ENCODE results near the gene EIF2S3.

The EIF2S3 gene

DNA sequence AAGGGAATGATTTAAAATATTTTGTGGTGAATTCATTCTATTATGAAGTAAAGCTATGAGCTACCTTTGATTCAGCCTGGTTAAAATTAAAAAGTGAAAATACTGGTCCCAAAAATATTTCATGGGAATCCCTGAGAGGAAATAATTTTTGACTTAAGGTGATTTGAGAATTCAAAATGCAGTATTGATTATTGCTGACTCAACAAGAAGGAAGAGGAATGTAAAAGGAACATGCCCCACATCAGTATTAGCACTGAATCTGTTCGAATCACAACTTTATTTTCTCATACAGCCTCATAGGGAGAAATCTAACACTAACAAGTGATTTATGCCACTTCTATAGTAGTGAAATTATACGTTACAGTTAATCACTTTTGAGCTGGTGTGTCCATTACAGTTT lies 27.7 kb downstream of the EIF2S3 start:
- H3K4me1 Mint-ChIP-seq = peaks cover 6% of the 10 kb centered on the region

DNA sequence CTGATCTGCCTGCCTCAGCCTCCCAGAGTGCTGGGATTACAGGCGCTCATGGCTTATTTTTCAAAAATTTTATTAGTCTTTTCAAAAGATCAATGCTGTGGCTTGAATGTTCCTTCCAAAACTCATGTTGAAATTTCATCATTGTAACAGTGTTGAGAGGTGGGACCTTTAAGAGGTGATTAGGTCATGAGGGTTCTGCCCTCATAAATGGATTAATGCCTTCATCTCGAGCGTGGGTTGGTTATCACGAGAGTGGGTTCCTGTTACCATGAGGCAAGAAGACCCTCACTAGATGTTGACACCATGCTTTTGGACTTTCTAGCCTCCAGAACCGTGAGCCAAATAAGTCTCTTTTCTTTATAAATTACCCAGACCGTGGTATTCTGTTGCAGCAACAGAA lies 30.3 kb downstream of the EIF2S3 start:
- Mint-ChIP-seq H3K36me3 (ENCODE audit: low read depth) (no peaks in the 10 kb centered on the region), H3K4me1 (peaks cover 6% of the 10 kb centered on the region)
- TF ChIP-seq, protein P1, sequence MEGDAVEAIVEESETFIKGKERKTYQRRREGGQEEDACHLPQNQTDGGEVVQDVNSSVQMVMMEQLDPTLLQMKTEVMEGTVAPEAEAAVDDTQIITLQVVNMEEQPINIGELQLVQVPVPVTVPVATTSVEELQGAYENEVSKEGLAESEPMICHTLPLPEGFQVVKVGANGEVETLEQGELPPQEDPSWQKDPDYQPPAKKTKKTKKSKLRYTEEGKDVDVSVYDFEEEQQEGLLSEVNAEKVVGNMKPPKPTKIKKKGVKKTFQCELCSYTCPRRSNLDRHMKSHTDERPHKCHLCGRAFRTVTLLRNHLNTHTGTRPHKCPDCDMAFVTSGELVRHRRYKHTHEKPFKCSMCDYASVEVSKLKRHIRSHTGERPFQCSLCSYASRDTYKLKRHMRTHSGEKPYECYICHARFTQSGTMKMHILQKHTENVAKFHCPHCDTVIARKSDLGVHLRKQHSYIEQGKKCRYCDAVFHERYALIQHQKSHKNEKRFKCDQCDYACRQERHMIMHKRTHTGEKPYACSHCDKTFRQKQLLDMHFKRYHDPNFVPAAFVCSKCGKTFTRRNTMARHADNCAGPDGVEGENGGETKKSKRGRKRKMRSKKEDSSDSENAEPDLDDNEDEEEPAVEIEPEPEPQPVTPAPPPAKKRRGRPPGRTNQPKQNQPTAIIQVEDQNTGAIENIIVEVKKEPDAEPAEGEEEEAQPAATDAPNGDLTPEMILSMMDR (IDR thresholded peaks at IDR 0.05) = no peak

More for the DNA sequence above, 27.7 kb downstream of the EIF2S3 start:
- Mint-ChIP-seq H3K27me3 (ENCODE audit: low read depth, poor library complexity) (no peaks in the 10 kb centered on the region), H3K36me3 (ENCODE audit: low read depth) (peaks cover 19% of the 10 kb centered on the region), H3K4me3 (no peak overlapping the region), H3K9me3 (no peaks in the 10 kb centered on the region), H3K27ac (no peak overlapping the region)
- TF ChIP-seq, protein P1 (IDR thresholded peaks at IDR 0.05) = no peak
- DNase-seq = no peak

DNA sequence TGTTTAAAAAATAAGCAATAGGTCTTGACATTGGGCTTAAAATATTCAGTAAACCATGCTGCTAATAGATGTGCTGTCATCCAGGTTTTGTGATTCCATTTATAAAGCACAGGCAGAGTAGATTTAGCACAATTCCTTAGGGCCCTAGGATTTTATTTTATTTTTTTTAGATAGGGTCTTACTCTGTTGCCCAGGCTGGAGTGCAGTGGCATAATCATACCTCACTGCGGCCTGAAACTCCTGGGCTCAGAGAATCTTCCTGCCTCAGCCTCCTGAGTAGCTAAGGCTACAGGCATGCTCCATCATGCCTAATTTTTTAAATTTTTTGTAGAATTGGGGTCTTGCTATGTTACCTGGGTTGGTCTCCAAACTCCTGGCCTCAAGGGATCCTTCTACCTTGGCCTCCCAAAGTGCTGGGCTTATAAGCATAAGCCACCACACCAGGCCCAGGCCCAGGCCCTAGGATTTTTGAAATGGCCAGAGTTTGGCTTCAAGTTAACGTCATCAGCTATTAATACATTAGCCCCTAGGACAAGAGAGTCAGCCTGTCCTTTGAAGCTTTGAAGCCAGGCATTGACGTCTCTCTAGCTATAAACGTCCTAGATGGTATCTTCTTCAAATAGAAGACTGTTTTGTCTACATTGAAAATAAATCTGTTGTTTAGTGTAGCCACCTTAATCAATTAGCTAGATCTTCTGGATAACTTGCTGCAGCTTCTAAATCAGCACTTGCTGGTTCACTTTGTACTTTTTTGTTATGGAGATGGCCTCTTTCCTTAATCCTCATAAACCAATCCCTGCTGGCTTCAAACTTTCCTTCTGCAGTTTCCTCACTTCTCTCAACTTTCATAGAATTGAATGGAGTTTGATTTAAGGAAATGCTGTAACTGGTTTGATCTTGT lies 35.8 kb downstream of the EIF2S3 start:
- H3K36me3 Mint-ChIP-seq (ENCODE audit: low read depth) = peaks cover 5% of the 10 kb centered on the region
- no peak overlapping the region for H3K4me3 Mint-ChIP-seq
- no peak for DNase-seq
- H3K27me3 Mint-ChIP-seq (ENCODE audit: low read depth, poor library complexity) = no peaks in the 10 kb centered on the region
- H3K9me3 Mint-ChIP-seq = no peaks in the 10 kb centered on the region
- H3K4me1 Mint-ChIP-seq = peaks cover 11% of the 10 kb centered on the region
- peak overlapping the region; percentile 39 for H3K27ac Mint-ChIP-seq
- TF ChIP-seq, protein P1 (IDR thresholded peaks at IDR 0.05) = no peak

More for the DNA sequence above, 30.3 kb downstream of the EIF2S3 start:
- no peak for DNase-seq
- H3K9me3 Mint-ChIP-seq = no peaks in the 10 kb centered on the region
- no peak overlapping the region for H3K4me3 Mint-ChIP-seq
- no peak overlapping the region for H3K27ac Mint-ChIP-seq
- no peaks in the 10 kb centered on the region for H3K27me3 Mint-ChIP-seq (ENCODE audit: low read depth, poor library complexity)

DNA sequence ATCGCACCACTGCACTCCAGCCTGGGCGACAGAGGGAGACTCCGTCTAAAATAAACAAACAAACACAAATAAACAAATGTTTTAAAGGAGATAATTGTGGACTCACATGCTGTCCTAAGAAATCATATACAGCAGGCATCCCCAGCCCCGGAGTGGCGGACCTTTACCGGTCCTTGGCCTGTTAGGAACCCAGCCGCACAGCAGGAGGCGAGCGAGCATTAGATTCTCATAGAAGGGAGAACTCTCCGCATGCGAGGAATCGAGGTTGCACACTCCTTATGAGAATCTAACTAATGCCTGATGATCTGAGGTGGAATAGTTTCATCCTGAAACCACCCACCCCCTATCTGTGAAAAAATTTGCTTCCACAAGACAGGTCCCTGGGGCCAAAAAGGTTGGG lies 39.0 kb downstream of the EIF2S3 start:
- H3K36me3 Mint-ChIP-seq (ENCODE audit: low read depth) = peaks cover 5% of the 10 kb centered on the region
- H3K4me1 Mint-ChIP-seq = peaks cover 12% of the 10 kb centered on the region
- TF ChIP-seq, protein P1 (IDR thresholded peaks at IDR 0.05) = no peak
- no peak for DNase-seq
- H3K27me3 Mint-ChIP-seq (ENCODE audit: low read depth, poor library complexity) = no peaks in the 10 kb centered on the region
- H3K27ac Mint-ChIP-seq = no peak overlapping the region
- no peaks in the 10 kb centered on the region for H3K9me3 Mint-ChIP-seq
- no peak overlapping the region for H3K4me3 Mint-ChIP-seq

DNA sequence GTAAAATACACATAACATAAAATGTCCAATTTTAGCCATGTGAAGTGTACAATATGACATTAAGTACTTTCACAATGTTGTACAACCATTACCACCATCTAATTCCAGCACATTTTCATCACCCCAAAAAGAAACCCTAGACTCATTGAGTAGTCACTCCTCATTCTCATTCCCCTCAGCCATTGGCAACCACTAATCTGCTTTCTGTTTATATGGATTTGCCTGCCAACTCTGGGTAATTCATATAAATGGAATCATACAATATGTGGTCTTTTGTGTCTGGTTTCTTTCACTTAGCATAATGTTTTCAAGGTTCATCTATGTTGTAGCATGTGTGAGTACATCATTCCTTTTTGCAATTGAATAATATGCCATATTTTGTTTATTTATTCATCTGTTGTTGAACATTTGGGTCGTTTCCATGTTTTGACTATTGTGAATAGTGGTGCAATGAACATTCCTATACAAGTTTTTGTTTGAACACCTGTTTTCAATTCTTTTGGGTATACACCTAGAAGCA lies 43.0 kb downstream of the EIF2S3 start:
- H3K9me3 Mint-ChIP-seq = no peaks in the 10 kb centered on the region
- no peaks in the 10 kb centered on the region for H3K27me3 Mint-ChIP-seq (ENCODE audit: low read depth, poor library complexity)
- TF ChIP-seq, protein P1 (IDR thresholded peaks at IDR 0.05) = no peak
- peaks cover under 1% of the 10 kb centered on the region for H3K36me3 Mint-ChIP-seq (ENCODE audit: low read depth)
- no peak overlapping the region for H3K27ac Mint-ChIP-seq
- DNase-seq = no peak
- peaks cover 25% of the 10 kb centered on the region for H3K4me1 Mint-ChIP-seq
- no peak overlapping the region for H3K4me3 Mint-ChIP-seq

Measured in nephron progenitor cell (in vitro differentiated cells).